Germinal center (tissue), 1 donor: ENCODE measurements around the gene DPY19L1.
A peak's percentile ranks its signal among the peaks of the same experiment; 100 is the strongest.
"Not testable (repeated sequence)": the region's sequence is repeated elsewhere in the genome, so short reads cannot be mapped to it uniquely, and the experiment has no call there.

Experiments
- DNase-seq: peaks from one replicate; pipeline ENCODE4 v3.0.0; 2012; ENCODE audit warnings: mixed read lengths, low spot score

DPY19L1 gene

GRCh38 chr7:34988442-34989125 is 48.7 kb downstream of the DPY19L1 start:
- DNase-seq = not testable (repeated sequence)

GRCh38 chr7:34985155-34985554 is 52.1 kb downstream of the DPY19L1 start:
- not testable (repeated sequence) for DNase-seq

- DNase-seq = not testable (repeated sequence)
Observed at GRCh38 chr7:34984140-34984539, 53.1 kb downstream of the DPY19L1 start.

- no peak for DNase-seq
Observed at GRCh38 chr7:34982371-34983019, 54.8 kb downstream of the DPY19L1 start.

GRCh38 chr7:34979124-34979523 is 58.2 kb downstream of the DPY19L1 start:
- not testable (repeated sequence) for DNase-seq

- DNase-seq = no peak
Observed at GRCh38 chr7:34973400-34973760, 63.9 kb downstream of the DPY19L1 start.

GRCh38 chr7:34972739-34973399 is 64.4 kb downstream of the DPY19L1 start:
- DNase-seq = not testable (repeated sequence)

GRCh38 chr7:34967818-34968217 is 69.5 kb downstream of the DPY19L1 start:
- not testable (repeated sequence) for DNase-seq

- DNase-seq = not testable (repeated sequence)
Observed at GRCh38 chr7:34966504-34966903, 70.8 kb downstream of the DPY19L1 start.

GRCh38 chr7:34958021-34958420 is 79.3 kb downstream of the DPY19L1 start:
- no peak for DNase-seq

GRCh38 chr7:34952822-34953221 is 84.5 kb downstream of the DPY19L1 start:
- no peak for DNase-seq

GRCh38 chr7:34949361-34949760 is 87.9 kb downstream of the DPY19L1 start:
- DNase-seq = no peak

- DNase-seq = not testable (repeated sequence)
Observed at GRCh38 chr7:34947427-34947826, 89.9 kb downstream of the DPY19L1 start.

- no peak for DNase-seq
Observed at GRCh38 chr7:34946486-34946885, 90.8 kb downstream of the DPY19L1 start.

- not testable (repeated sequence) for DNase-seq
Observed at GRCh38 chr7:34945894-34946477, 91.3 kb downstream of the DPY19L1 start.

GRCh38 chr7:34939175-34939574 is 98.1 kb downstream of the DPY19L1 start:
- no peak for DNase-seq

GRCh38 chr7:34935735-34936165 is 101.5 kb downstream of the DPY19L1 start:
- DNase-seq = not testable (repeated sequence)

- no peak for DNase-seq
Observed at GRCh38 chr7:34931739-34932138, 105.5 kb downstream of the DPY19L1 start.

GRCh38 chr7:34929783-34930182 is 107.5 kb downstream of the DPY19L1 start:
- DNase-seq = not testable (repeated sequence)

GRCh38 chr7:34928560-34928959 is 108.7 kb downstream of the DPY19L1 start:
- no peak for DNase-seq

- peak; percentile 8 for DNase-seq
Observed at GRCh38 chr7:34928052-34928451, 109.2 kb downstream of the DPY19L1 start.

- not testable (repeated sequence) for DNase-seq
Observed at GRCh38 chr7:34920470-34920869, 116.8 kb downstream of the DPY19L1 start.

GRCh38 chr7:34919038-34919437 is 118.2 kb downstream of the DPY19L1 start:
- DNase-seq = not testable (repeated sequence)
